Stimulated activated CD8-positive, alpha-beta memory T cell treated with anti-CD3 and anti-CD28 coated beads, Interleukin-2, amount 100 ng/mL, for 1 hour (primary cell): ENCODE measurements around the gene PIWIL1.

Experiments used
- DNase-seq, 2 donors: peaks; one replicate each; pipeline ENCODE4 v3.0.0-alpha.2; 2020; ENCODE audit warnings: low read depth in 2 of 2

Gene PIWIL1

GRCh38 chr12:130337488-130338303, at the start of gene PIWIL1:
TSS of gene PIWIL1 (plus strand) at chr12:130337887. CDS start at chr12:130342592, 4,705 bp downstream.
- no peak for DNase-seq

- DNase-seq: no peak
Observed at GRCh38 chr12:130288206-130288605, 49.5 kb upstream of the PIWIL1 start.

DNA sequence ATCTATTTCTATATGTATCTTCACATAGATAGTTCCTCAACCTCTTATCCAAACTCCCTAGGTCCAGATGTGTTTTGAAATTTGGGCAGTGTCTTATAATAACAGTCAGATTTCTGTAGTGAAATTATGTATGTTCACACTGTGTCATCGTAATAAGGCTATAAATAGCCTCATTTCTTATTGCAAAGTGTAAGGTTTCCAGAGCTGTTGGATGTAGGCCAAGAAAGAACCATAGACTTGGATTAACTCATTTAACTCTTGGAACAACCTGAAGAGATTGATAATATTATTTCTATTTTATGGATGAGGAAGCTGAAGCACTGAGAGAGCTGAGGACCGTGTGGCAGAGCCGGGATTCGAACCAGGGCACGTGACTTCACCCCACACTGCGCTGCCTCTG, 49.0 kb upstream of the PIWIL1 start:
- no peak for DNase-seq

DNA sequence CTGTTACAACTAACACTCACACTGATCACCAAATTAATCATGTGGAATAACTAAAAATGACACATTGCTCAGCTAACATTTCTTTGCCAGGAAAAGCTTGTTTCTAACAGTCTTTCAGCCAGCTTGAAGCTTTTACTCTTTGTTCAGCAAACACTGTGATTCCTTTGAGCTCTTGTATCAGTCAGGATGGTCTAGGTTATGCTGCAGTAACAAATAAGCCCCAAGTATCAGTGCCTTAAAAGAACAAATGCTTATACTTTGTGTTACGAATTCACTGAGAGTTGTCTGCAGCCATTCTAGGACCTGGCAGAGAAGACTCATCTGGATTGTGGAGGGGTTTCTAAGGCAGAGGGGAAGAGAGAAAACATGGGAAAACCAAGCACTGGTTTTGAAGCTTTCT, 47.6 kb upstream of the PIWIL1 start:
- no peak for DNase-seq

DNA sequence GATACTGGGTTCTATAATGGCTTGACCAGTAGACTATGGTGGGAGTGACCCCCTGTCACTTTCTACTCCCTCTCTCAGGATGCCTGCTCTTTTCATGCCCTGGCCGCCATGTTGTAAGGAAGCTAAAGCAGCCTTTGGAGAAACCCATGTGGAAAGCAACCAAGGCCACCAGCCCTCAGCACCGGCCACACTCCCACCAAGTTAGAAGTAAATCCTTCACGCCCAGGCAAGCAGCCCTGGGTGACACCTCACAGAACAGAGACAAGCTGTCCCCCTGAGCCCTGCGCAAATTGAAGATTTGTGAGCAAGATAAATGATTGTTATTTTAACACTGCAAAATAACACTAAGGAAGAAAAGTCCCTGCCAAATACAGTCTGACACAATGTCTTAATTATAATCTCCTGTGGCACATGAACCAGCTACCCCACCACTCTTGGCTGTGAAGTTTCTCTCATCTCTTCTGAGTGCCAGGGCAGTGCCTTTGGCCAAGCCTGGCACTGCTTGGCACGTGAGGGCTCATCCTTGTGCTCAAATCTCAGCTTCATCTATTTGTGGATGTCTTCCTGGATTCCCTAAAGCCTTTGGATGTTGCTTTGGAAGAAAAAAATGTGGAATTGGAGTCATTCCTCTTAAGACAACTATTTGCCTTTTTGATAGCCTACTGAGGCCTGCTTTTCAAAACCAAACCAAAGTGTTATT, 39.2 kb upstream of the PIWIL1 start:
- no peak for DNase-seq

DNA sequence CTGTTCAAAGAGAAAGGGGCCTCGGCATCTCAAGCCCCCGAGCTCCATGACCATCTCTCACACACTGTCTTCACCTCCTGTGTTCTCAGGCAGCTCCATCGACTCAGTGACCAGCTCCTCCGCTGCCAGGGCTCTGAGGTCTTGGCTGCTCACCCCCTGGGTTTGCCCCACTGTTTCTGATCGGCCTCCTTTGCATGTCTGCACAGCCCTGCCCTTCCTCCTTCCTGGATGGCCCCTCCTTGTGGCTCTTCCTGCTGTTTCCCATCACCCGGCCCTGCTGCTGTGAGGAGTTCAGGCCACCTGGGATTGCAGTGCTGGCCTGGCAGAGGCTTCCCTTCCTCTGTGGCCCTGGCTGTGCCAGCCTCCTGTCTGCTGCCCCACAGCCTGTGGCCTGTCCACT, 38.1 kb upstream of the PIWIL1 start:
- DNase-seq: no peak

DNA sequence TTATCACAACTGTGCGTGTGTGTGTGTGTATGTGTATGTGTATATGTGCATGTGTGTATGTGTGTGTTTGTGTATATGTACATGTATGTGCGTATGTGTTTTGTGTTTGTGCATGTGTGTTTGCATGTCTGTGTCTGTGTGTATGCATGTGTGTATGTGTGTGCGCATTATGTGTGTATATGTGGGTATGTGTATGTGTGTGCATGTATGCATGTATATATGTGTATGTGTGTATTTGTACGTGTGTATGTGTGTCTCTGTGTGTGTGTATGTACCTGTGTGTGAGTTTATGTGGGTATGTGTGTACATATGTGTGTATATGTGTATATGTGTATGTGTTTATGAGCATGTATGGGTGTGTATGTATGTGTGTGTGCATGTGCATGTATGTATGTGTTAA, 37.6 kb upstream of the PIWIL1 start:
- DNase-seq: no peak

DNA sequence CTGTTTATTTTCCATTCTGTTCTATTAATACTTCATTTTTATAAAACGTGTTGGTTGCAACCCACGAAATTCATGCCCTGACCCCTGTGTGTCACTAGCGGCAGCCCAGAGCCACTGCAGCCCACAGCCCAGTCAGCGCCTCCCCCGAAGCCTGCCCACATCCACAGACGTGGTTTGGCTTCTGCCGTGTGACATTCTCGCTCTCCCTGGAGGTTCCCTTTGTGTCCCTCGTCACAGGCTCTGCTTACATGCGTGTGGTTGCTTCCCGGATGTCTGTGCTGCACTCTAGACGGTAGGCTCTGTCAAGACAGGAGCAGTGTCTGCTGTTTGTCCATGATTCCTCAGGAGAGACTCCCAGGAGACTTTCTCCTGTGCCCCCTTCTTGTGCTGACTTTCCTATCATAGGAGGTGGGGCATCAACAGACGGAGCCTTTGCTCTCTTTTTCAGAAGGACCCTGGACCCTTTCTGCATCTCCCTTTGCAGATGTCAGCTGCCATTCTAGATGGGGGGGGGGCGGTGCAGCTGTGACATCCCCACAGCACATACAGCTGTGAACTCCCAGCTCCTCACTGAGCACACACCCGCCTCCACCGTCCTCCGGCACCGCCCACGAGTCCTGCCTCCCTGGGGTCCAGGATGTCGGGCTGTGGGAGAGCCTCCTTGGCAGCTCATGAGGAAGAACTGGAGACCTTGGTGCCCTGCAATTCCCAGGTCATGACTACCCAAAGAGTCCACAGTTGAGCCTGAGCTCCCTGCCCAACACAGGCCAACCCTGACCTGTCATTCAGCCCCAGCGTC, 36.8 kb upstream of the PIWIL1 start:
- DNase-seq: no peak

- no peak for DNase-seq
Observed at GRCh38 chr12:130301559-130301958, 36.1 kb upstream of the PIWIL1 start.

DNA sequence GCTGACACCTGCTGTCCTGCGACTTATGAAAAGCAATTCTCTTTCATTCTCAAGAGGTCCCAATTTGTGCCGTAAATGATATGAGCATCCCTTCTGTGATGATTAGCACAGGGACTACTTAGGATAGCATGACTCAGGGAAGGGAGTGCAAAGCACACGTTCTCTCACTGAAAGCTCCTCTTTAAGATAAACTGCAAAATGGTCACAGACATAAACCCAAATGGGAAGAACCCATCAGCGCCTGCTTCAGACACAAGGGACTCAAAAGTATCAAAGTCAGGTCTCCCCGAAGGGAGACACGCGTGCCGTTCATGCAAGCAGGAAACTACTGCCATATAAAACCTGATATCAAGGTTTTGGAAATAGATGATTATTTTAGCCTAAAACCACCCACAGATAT, 33.9 kb upstream of the PIWIL1 start:
- DNase-seq: no peak

DNA sequence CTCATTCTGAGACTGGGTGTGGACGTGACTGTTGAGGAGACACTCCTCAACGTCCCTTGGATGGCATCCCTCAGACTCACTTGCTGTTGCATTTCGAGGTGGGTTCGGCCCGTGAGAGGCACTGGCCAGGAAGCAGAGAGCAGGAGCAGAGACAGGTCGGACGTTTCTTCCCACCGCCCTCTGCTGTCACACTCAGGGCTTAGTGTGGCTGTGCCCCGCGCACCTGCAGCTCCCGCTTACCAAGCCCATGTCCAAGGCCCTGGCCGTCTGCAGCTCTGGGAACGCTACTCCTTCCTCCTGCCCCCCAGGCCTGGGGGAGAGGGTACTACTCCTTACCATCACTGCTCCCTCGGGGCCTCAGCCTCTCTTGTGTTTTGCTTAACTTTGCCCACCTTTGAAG, 29.8 kb upstream of the PIWIL1 start:
- no peak for DNase-seq

DNA sequence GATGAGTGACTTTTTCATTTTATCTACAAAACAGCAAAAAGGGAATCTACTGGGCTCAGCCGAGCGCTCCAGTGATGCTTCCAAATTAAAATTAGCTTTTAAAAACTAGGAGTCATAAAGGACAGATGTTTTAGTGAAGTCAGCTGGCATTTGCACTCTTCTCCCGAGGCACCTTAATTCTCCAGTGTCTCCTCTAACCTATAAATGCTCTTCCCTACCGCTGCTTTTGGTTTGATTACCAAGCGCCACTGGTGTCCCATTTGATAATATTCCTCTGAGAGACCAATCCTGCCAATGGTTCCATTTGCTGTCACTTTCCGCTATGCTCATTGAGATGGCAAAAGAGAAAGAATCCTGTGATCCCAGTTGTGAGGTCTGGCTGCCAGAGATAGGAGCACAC, 29.3 kb upstream of the PIWIL1 start:
- DNase-seq: no peak

DNA sequence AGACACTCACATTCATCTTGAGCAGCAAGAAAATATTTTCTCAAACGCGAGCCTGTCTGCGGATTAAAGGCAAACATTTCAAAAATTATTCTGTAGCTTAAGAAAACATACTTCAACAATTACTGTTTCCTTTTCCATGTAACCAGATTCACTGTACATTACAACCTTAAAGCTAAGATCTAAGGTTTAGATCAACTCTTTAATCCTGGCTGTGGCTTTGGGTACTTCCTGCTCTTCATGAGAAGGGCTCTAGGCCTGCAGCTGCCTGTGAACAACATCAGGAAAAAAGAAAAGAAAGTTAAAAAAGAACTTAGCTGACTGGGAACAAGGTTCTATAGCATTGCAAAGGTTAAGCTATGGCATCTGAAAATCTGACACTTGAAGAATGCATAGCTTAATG, 21.4 kb upstream of the PIWIL1 start:
- DNase-seq: no peak

DNA sequence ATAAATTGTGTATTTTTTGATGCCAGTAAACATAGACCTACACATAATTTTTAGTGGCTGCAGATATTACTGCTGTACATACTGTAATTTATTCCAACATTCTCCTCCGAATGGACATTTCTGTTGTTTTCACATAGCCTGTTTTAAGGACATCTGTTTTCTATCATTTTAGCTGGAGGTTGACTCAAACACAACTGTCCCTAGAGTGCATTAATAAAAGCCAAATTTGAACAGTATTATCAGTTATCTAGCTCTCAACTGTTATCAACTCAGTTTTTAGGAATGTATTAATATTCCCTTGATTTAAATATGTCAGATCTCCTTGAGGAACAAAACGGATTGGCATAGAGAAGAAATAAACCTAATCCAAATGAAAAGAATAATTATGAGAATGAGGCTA, 17.2 kb upstream of the PIWIL1 start:
- DNase-seq: no peak

DNA sequence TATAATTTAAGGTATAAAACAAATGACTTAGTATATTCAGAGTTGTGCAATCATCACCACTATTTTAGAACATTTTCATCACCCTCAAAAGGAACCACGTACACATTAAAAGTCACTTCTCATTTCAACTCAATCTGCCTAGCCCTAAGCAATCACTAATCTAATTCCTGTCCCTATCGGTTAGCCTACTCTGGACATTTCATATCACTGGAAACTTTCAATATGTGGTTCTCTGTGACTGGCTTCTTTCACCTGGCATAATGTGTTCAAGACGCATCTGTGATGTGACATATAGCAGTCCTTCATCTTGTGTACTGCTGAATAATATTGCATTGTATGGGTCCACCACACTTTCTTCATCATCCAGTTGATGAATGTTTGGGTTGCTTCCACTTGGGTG, 15.4 kb upstream of the PIWIL1 start:
- no peak for DNase-seq

GRCh38 chr12:130330685-130331084, 7.0 kb upstream of the PIWIL1 start:
- DNase-seq: no peak

GRCh38 chr12:130331146-130331545, 6.5 kb upstream of the PIWIL1 start:
- DNase-seq: no peak

DNA sequence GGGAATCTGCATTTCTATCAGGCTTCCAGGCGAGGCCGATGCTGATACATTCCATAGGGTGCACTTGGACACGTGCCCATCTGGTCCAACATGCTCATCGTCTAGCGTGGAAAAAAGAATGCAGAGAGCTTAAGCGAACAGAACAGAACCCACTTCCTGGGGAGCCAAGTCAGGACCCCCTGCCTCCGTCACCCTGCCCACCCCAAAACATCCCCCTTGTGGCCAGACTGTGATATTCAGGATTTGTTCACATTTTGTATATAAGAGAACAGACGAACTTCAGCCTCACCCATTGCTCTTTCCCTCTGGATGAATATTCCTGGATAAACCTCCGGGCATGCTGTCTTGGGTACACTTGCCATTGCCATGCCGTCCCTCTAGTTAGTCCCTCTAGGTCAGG, 4.3 kb upstream of the PIWIL1 start:
- DNase-seq: no peak

DNA sequence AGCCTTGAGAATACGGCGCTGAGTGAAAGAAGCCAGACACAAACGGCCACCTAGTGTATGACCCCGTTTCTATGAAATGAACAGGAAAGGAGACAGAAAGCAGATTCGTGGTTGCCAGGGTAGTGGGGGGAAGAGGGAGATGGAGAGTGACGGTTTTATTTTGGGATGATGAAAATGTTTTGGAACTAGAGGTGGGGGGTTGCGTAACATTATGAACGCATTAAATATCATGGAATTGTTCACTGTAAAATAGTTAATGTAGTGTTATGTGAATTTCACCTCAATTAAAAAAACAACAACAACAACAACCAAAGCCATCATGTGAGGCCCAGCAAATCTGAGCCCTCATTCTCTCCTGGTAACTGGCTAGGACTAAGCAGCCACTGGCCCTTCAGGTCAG, 3.3 kb upstream of the PIWIL1 start:
- DNase-seq: no peak

- DNase-seq: no peak
Observed at GRCh38 chr12:130334937-130335336, 2.8 kb upstream of the PIWIL1 start.

- no peak for DNase-seq
Observed at GRCh38 chr12:130335517-130336392, 1.9 kb upstream of the PIWIL1 start.
